GM12878 (cell line): ENCODE results near the gene SLCO4A1. TPM values are rescaled to one million over a fixed set of nuclear protein-coding genes. Genes with fewer than 3 reads are reported as not detected.
"Not testable (repeated sequence)": the region's sequence is repeated elsewhere in the genome, so short reads cannot be mapped to it uniquely, and the experiment has no call there.

ENCODE experiments used
- ATAC-seq: fragments of 200-7000 bp; cut with Tn5 transposase; 3 replicates; pipeline ENCODE4 v1.9.1; 2020; ENCODE audit warnings: mild to moderate bottlenecking, moderate library complexity
- BruUV-seq: library from RNA; stranded (reverse); fragments of 400-500 nt; replicated peaks from 2 replicates; lab custom pipeline; 2021; lab: Mats Ljungman, UMichigan
- CTCF ChIA-PET: fragments of 300-600 bp; sonication (Branson Sonifier 250); formaldehyde crosslinking; extraction: SDS; loops from one replicate; lab custom pipeline; 2021; ENCODE audit warnings: inconsistent platforms; lab: Yijun Ruan, JAX
- POLR2A ChIA-PET: fragments of 350-600 bp; formaldehyde crosslinking; extraction: SDS; loops from one replicate; lab custom pipeline; 2021; ENCODE audit warnings: inconsistent platforms; lab: Charles Lee
- RAD21 ChIA-PET: fragments of 300-600 bp; sonication (Branson Sonifier 250); formaldehyde crosslinking; loops from one replicate; lab custom pipeline; 2023; ENCODE audit warnings: antibody characterized with exemption; ENCODE audit not compliant: unreplicated experiment; lab: Charles Lee
- SMC1A ChIA-PET: fragments of 300-600 bp; sonication (Branson Sonifier 250); formaldehyde crosslinking; loops from one replicate; lab custom pipeline; 2023; ENCODE audit not compliant: unreplicated experiment, uncharacterized antibody; lab: Charles Lee
- DNase-seq: peaks from one replicate; pipeline ENCODE4 v3.0.0-alpha.2; 2011; ENCODE audit warnings: low read depth, low spot score
- FAIRE-seq: peaks from 3 replicates; lab custom pipeline; 2011; peaks lifted over from hg19 to GRCh38; lab: Jason Lieb, UNC
- H2AFZ ChIP-seq: 2 replicates; pipeline ENCODE4 v1.6.0; 2011; ENCODE audit warnings: low read depth, low read length, control low read depth; ENCODE audit not compliant: control insufficient read depth
- H3K27ac ChIP-seq: 2 replicates; pipeline ENCODE4 v1.5.1; 2011; ENCODE audit warnings: control low read depth; ENCODE audit not compliant: control insufficient read depth, insufficient read depth
- H3K27me3 ChIP-seq, 2 experiments: replicated peaks in 1 of 2; 2 replicates each; pipeline versions ENCODE4 v1.6.0 to v1.6.1; 2011; ENCODE audit warnings: low read length in 1 of 2; ENCODE audit not compliant: control insufficient read depth in 2 of 2, insufficient read depth in 2 of 2
- H3K36me3 ChIP-seq, 2 experiments: 2 replicates each; pipeline ENCODE4 v1.5.1; 2011; ENCODE audit warnings: low read length in 1 of 2; ENCODE audit not compliant: control insufficient read depth in 2 of 2, insufficient read depth in 2 of 2
- H3K4me1 ChIP-seq: 2 replicates; pipeline ENCODE4 v1.6.1; 2011; ENCODE audit warnings: mild to moderate bottlenecking, low read length, moderate library complexity, mixed read lengths; ENCODE audit not compliant: control insufficient read depth, insufficient read depth
- H3K4me2 ChIP-seq: 2 replicates; pipeline ENCODE4 v1.6.0; 2011; ENCODE audit warnings: control low read depth; ENCODE audit not compliant: control insufficient read depth, insufficient read depth
- H3K4me3 ChIP-seq: fragments of 200-600 bp; sonication (generic); 2 replicates; pipeline ENCODE4 v1.5.1; 2016
- H3K79me2 ChIP-seq: 2 replicates; pipeline ENCODE4 v1.6.0; 2011; ENCODE audit warnings: low read length; ENCODE audit not compliant: control insufficient read depth, insufficient read depth
- H3K9ac ChIP-seq: 2 replicates; pipeline ENCODE4 v1.8.0; 2011; ENCODE audit warnings: low read length, control low read depth, mixed read lengths; ENCODE audit not compliant: control insufficient read depth, insufficient read depth
- H3K9me3 ChIP-seq: replicated peaks from 3 replicates; pipeline ENCODE4 v1.5.1; 2011; ENCODE audit warnings: mild to moderate bottlenecking, low read length; ENCODE audit not compliant: control insufficient read depth, insufficient read depth
- H4K20me1 ChIP-seq: 2 replicates; pipeline ENCODE4 v1.6.0; 2011; ENCODE audit not compliant: control insufficient read depth, insufficient read depth
- HDGF ChIP-seq: fragments of 450-650 bp; IDR thresholded peaks from 2 replicates; pipeline ENCODE4 v1.6.1; 2016; ENCODE audit warnings: antibody characterized with exemption
- WGBS: methylation state at CpG from one replicate; pipeline ENCODE4 v1.1.6; 2016; ENCODE audit warnings: low lambda C conversion rate; ENCODE audit not compliant: insufficient replicate concordance, insufficient coverage; ENCODE audit errors: missing lambda C conversion rate; 5-methylcytosine and 5-hydroxymethylcytosine counted together
- in situ Hi-C: fragments of 300-500 bp; cut with MboI; formaldehyde crosslinking; loops from 9 replicates; pipeline ENCODE4 v1.14.3; 2018; ENCODE audit warnings: mixed read lengths
- intact Hi-C: fragments of 100-400 bp; cut with micrococcal nuclease; formaldehyde crosslinking; loops from one replicate; pipeline ENCODE4 v1.14.2; 2022; ENCODE audit not compliant: unreplicated experiment
- polyA plus RNA-seq, 11 experiments: library from polyadenylated mRNA; depleted of rRNA in 4 of 11; unstranded in 6 of 11; stranded (reverse) in 5 of 11; fragments of >200 nt; fragmentation: Nextera tagmentation in 4 of 11; fragmentation: Illumina TruSeq in 1 of 11; extraction: Ambion mirVana in 4 of 11; extraction: Trizol in 1 of 11; gene quantifications; 1 replicate in 1 of 11; 2 replicates in 10 of 11; pipeline versions ENCODE4 v1.2.1 to v1.2.3, GENCODE V29; 2011 to 2016; ENCODE audit warnings: inconsistent platforms in 2 of 11, missing spikeins in 2 of 11, low read depth in 1 of 11
- total RNA-seq, 4 experiments: library from RNA; depleted of rRNA in 3 of 4; stranded (reverse); fragments of >200 nt in 3 of 4; fragmentation: Illumina TruSeq in 1 of 4; extraction: Trizol in 1 of 4; gene quantifications; 2 replicates each; pipeline versions ENCODE4 v1.2.1 to v1.2.3, GENCODE V29; 2013 to 2021
- TF ChIP-seq, protein P1 (sequence below): fragments of 450-650 bp; IDR thresholded peaks from 2 replicates; pipeline ENCODE4 v1.6.1; 2018; ENCODE audit warnings: borderline replicate concordance, mild to moderate bottlenecking; ENCODE audit not compliant: partially characterized antibody

Gene SLCO4A1
- total and polyA plus RNA-seq, 10 of the 15 experiments (the other 5 are each of a cell fraction or from before 2014, with no cell fraction given): 2.1 to 30.7 (median 12.0) TPM

DNA sequence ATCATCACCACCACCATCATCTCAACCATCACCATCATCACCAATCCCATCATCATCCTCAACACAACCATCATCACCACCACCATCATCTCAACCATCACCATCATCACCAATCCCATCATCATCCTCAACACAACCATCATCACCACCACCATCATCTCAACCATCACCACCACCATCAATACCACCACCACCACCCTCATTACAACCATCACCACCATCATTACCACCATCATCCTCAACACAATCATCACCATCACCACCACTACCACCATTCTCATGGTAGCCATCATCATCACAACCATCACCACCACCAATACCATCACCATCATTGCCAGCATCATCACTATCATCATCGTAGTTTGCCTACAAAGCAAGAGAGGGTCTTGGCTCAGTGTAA lies 14.9 kb upstream of the SLCO4A1 start:
- POLR2A ChIA-PET: interaction anchor here (1.0 kb wide), 1 partner anchor 14 kb away, joined by 3 read pairs; the partner anchor contains the start of gene SLCO4A1
- SMC1A ChIA-PET, H3K4me2 ChIP-seq: not testable (repeated sequence)

More for the DNA sequence above, 14.9 kb upstream of the SLCO4A1 start:
- FAIRE-seq, H3K27me3 ChIP-seq, H3K27ac ChIP-seq, H3K9ac ChIP-seq, CTCF ChIA-PET, intact Hi-C loops, H3K36me3 ChIP-seq, BruUV-seq, in situ Hi-C loops, H3K79me2 ChIP-seq, H4K20me1 ChIP-seq, ATAC-seq, DNase-seq, H3K9me3 ChIP-seq, H2AFZ ChIP-seq, H3K4me3 ChIP-seq: not testable (repeated sequence)
- peaks cover 33% of the 10 kb centered on the region for H3K4me1 ChIP-seq
- 95% methylated on average over 1 of the region's 1 CpG for WGBS
- TF ChIP-seq, protein P1, sequence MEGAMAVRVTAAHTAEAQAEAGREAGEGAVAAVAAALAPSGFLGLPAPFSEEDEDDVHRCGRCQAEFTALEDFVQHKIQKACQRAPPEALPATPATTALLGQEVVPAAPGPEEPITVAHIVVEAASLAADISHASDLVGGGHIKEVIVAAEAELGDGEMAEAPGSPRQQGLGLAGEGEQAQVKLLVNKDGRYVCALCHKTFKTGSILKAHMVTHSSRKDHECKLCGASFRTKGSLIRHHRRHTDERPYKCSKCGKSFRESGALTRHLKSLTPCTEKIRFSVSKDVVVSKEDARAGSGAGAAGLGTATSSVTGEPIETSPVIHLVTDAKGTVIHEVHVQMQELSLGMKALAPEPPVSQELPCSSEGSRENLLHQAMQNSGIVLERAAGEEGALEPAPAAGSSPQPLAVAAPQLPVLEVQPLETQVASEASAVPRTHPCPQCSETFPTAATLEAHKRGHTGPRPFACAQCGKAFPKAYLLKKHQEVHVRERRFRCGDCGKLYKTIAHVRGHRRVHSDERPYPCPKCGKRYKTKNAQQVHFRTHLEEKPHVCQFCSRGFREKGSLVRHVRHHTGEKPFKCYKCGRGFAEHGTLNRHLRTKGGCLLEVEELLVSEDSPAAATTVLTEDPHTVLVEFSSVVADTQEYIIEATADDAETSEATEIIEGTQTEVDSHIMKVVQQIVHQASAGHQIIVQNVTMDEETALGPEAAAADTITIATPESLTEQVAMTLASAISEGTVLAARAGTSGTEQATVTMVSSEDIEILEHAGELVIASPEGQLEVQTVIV: peak; percentile 10
- TF ChIP-seq HDGF: peak; percentile 93
- RAD21 ChIA-PET: interaction anchor here (1.8 kb wide), 1 partner anchor 16 kb away, joined by 6 read pairs; the partner anchor contains the start of gene SLCO4A1
